Keratinocyte (primary cell): ENCODE results near the gene TRIM66. TPM values are rescaled to one million over a fixed set of nuclear protein-coding genes. Genes with fewer than 3 reads are reported as not detected.

Source experiments
- DNase-seq: peaks from one replicate; pipeline ENCODE4 v3.0.0-alpha.2; 2011; ENCODE audit warnings: low read depth, missing footprints, low spot score
- FAIRE-seq: peaks from 2 replicates; lab custom pipeline; 2011; peaks lifted over from hg19 to GRCh38; lab: Jason Lieb, UNC
- H2AFZ ChIP-seq: 2 replicates; pipeline ENCODE4 v1.6.0; 2012; ENCODE audit warnings: low read length, control low read depth, inconsistent platforms; ENCODE audit not compliant: control insufficient read depth
- H3K27ac ChIP-seq: 2 replicates; pipeline ENCODE4 v1.5.1; 2011; ENCODE audit warnings: low read length; ENCODE audit not compliant: control insufficient read depth, insufficient read depth
- H3K27me3 ChIP-seq: 3 replicates; pipeline ENCODE4 v1.6.0; 2011; ENCODE audit warnings: low read length; ENCODE audit not compliant: control insufficient read depth, insufficient read depth; ENCODE audit errors: extremely low read depth
- H3K36me3 ChIP-seq, 2 experiments: 2 replicates in 1 of 2; 3 replicates in 1 of 2; pipeline ENCODE4 v1.5.1; 2011; ENCODE audit warnings: low read length in 2 of 2, mild to moderate bottlenecking in 1 of 2; ENCODE audit not compliant: control insufficient read depth in 2 of 2, insufficient read depth in 2 of 2; ENCODE audit errors: extremely low read depth in 1 of 2
- H3K4me1 ChIP-seq: 3 replicates; pipeline ENCODE4 v1.5.1; 2011; ENCODE audit warnings: low read length; ENCODE audit not compliant: control insufficient read depth, insufficient read depth; ENCODE audit errors: extremely low read depth
- H3K4me2 ChIP-seq: 3 replicates; pipeline ENCODE4 v1.6.0; 2011; ENCODE audit warnings: low read depth, low read length; ENCODE audit not compliant: control insufficient read depth, insufficient read depth; ENCODE audit errors: extremely low read depth
- H3K4me3 ChIP-seq, 3 experiments: fragments of 200-600 bp in 1 of 3; sonication (generic) in 1 of 3; 2 replicates in 2 of 3; 3 replicates in 1 of 3; pipeline ENCODE4 v1.5.1; 2011 to 2016; ENCODE audit warnings: low read length in 3 of 3, mild to moderate bottlenecking in 3 of 3, control low read depth in 2 of 3, inconsistent platforms in 1 of 3, low read depth in 1 of 3, mixed read lengths in 1 of 3, mixed run types in 1 of 3, moderate library complexity in 1 of 3; ENCODE audit not compliant: control insufficient read depth in 2 of 3, insufficient read depth in 2 of 3; ENCODE audit errors: extremely low read depth in 1 of 3
- H3K79me2 ChIP-seq: 2 replicates; pipeline ENCODE4 v1.6.0; 2012; ENCODE audit warnings: low read length; ENCODE audit not compliant: control insufficient read depth, insufficient read depth
- H3K9ac ChIP-seq: 3 replicates; pipeline ENCODE4 v1.6.0; 2011; ENCODE audit warnings: low read length; ENCODE audit not compliant: control insufficient read depth, insufficient read depth; ENCODE audit errors: extremely low read depth
- H3K9me1 ChIP-seq: 3 replicates; pipeline ENCODE4 v1.6.0; 2011; ENCODE audit warnings: low read length; ENCODE audit not compliant: control insufficient read depth, insufficient read depth; ENCODE audit errors: extremely low read depth
- H3K9me3 ChIP-seq: 2 replicates; pipeline ENCODE4 v1.5.1; 2012; ENCODE audit warnings: low read depth, low read length; ENCODE audit not compliant: control insufficient read depth
- H4K20me1 ChIP-seq: 3 replicates; pipeline ENCODE4 v1.6.0; 2011; ENCODE audit warnings: low read length; ENCODE audit not compliant: control insufficient read depth, insufficient read depth; ENCODE audit errors: extremely low read depth
- EZH2 ChIP-seq: IDR thresholded peaks from one replicate; pipeline ENCODE4 v1.6.1; 2012; ENCODE audit warnings: inconsistent platforms, mild to moderate bottlenecking, low read length, moderate library complexity
- dilution Hi-C: fragments of 300-500 bp; cut with MboI; formaldehyde crosslinking; loops from one replicate; pipeline ENCODE4 v1.7.0; 2020; ENCODE audit warnings: low sequenced_read_pairs; ENCODE audit not compliant: extremely low pct_ligation_motif_present
- polyA minus RNA-seq, 3 experiments: library from RNA; depleted of rRNA, polyadenylated mRNA; stranded (reverse); fragments of >200 nt; gene quantifications; 1 replicate in 1 of 3; 2 replicates in 1 of 3; 3 replicates in 1 of 3; pipeline ENCODE4 v1.2.3, GENCODE V29; 2011
- polyA plus RNA-seq, 5 experiments: library from polyadenylated mRNA; depleted of rRNA in 3 of 5; stranded (reverse) in 3 of 5; stranded (forward) in 1 of 5; unstranded in 1 of 5; fragments of >200 nt; gene quantifications; 1 replicate in 1 of 5; 2 replicates in 3 of 5; 3 replicates in 1 of 5; pipeline versions ENCODE4 v1.2.1 to v1.2.3, GENCODE V29; 2011 to 2012; ENCODE audit warnings: missing spikeins in 2 of 5, low read depth in 1 of 5, low replicate concordance in 1 of 5
- TF ChIP-seq, protein P1 (sequence below), 3 experiments: IDR thresholded peaks in 1 of 3; conservative IDR thresholded peaks in 1 of 3; optimal IDR thresholded peaks in 1 of 3; 2 replicates in 2 of 3; 3 replicates in 1 of 3; pipeline versions ENCODE3 to v1.5.1; 2011; ENCODE audit warnings: low read length in 3 of 3, mild to moderate bottlenecking in 3 of 3, moderate library complexity in 2 of 3, control low read depth in 1 of 3, inconsistent platforms in 1 of 3; ENCODE audit not compliant: insufficient read depth in 2 of 3; ENCODE audit errors: extremely low read depth in 1 of 3

Gene TRIM66
- polyA plus RNA-seq, result 3.4 to 5.4 TPM (median 5.1 TPM) in 3 replicates
- 9.0 TPM for polyA plus RNA-seq (2011; ENCODE audit: low read depth)
- polyA plus RNA-seq (2011; cell fraction: cytosol; rRNA removed), result 1.2 and 2.6 TPM in 2 replicates
- 23.5 and 30.4 TPM in 2 replicates for polyA plus RNA-seq (2011; cell fraction: nucleus; rRNA removed)
- polyA plus RNA-seq (2012; ENCODE audit: low replicate concordance), result 2.4 and 4.1 TPM in 2 replicates
- 5.9 to 16.1 TPM (median 8.5 TPM) in 3 replicates for polyA minus RNA-seq
- 2.5 TPM for polyA minus RNA-seq (2011; cell fraction: cytosol; rRNA and poly(A)+ RNA removed)
- 15.6 and 30.3 TPM in 2 replicates for polyA minus RNA-seq (2011; cell fraction: nucleus; rRNA and poly(A)+ RNA removed)

DNA sequence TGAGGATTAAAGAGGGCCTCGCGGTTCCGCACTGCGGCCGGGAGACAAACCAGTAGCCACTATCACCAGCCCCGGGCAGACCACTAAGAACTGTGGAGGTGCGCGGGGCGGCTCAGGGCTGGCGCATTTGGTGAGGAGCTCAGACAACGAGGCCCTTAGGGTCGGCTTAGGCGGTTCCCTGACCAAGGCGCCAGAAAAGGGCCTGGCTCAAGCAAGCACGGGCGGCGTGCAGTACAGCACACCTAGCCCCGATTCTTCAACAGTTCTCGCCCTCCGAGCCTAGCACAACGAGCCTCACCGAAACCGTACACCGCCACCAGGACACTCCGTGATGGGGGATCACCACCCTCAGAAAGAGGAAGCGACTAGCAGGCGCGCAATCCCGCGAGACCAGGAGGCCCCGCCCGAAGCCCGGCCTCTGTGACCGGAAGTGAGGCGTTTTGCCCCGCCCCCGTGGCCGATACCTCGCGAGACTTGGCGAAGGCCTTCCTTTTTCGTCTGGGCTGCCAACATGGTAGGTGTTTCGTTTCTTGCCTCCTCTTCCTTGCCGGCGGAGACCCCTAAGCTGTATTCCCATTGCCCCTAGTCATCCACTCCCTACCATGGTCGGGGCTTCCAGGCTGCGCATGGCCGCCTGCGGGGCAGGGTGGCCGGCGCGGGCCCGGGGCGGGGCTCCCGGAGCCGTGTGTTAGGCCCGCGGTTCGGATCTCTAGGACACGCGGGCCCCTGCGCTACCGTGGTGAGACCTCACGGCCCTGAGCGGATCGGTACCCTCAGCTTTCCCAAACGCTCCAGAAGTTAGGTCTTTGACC lies at the start of gene TRIM66, which contains the start of gene RPL27A:
TRIM66 (minus strand) TSS at position 363 of the 812 bp plus-strand sequence. CDS start 10,391 bp downstream, outside the sequence.
RPL27A (plus strand) TSS at position 490 of the 812 bp plus-strand sequence; CDS start at position 512, 22 bp downstream.
- no peaks in the 10 kb centered on the region for H3K9me3 ChIP-seq
- no peaks in the 10 kb centered on the region for H3K9me1 ChIP-seq
- peak; percentile 85 for DNase-seq
- peak within 1 kb of the TSS; percentile 95 for H3K4me2 ChIP-seq
- peak within 1 kb of the TSS; percentile 73 to 98 (median 76) for H3K4me3 ChIP-seq
- FAIRE-seq, result no peak
- peak within 1 kb of the TSS; percentile 98 for H3K9ac ChIP-seq
- peaks cover 28 to 36% of the 10 kb centered on the region in 2 experiments for H3K36me3 ChIP-seq
- TF ChIP-seq, protein P1, sequence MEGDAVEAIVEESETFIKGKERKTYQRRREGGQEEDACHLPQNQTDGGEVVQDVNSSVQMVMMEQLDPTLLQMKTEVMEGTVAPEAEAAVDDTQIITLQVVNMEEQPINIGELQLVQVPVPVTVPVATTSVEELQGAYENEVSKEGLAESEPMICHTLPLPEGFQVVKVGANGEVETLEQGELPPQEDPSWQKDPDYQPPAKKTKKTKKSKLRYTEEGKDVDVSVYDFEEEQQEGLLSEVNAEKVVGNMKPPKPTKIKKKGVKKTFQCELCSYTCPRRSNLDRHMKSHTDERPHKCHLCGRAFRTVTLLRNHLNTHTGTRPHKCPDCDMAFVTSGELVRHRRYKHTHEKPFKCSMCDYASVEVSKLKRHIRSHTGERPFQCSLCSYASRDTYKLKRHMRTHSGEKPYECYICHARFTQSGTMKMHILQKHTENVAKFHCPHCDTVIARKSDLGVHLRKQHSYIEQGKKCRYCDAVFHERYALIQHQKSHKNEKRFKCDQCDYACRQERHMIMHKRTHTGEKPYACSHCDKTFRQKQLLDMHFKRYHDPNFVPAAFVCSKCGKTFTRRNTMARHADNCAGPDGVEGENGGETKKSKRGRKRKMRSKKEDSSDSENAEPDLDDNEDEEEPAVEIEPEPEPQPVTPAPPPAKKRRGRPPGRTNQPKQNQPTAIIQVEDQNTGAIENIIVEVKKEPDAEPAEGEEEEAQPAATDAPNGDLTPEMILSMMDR (optimal IDR thresholded peaks at IDR 0.05 in 1 of 3, IDR thresholded peaks at IDR 0.05 in 1 of 3, conservative IDR thresholded peaks at IDR 0.05 in 1 of 3; ENCODE audit: extremely low read depth in 1 of 3, insufficient read depth in 2 of 3, low read length in 3 of 3), result no peak
- no peak for TF ChIP-seq EZH2
- H3K79me2 ChIP-seq, result peaks cover 44% of the 10 kb centered on the region
- peaks cover 34% of the 10 kb centered on the region for H3K4me1 ChIP-seq
- peaks cover 13% of the 10 kb centered on the region for H4K20me1 ChIP-seq
- no peaks in the 10 kb centered on the region for H3K27me3 ChIP-seq
- peak within 1 kb of the TSS; percentile 50 for H2AFZ ChIP-seq
- dilution Hi-C loops, result no loop called here
- peak within 1 kb of the TSS; percentile 91 for H3K27ac ChIP-seq

DNA sequence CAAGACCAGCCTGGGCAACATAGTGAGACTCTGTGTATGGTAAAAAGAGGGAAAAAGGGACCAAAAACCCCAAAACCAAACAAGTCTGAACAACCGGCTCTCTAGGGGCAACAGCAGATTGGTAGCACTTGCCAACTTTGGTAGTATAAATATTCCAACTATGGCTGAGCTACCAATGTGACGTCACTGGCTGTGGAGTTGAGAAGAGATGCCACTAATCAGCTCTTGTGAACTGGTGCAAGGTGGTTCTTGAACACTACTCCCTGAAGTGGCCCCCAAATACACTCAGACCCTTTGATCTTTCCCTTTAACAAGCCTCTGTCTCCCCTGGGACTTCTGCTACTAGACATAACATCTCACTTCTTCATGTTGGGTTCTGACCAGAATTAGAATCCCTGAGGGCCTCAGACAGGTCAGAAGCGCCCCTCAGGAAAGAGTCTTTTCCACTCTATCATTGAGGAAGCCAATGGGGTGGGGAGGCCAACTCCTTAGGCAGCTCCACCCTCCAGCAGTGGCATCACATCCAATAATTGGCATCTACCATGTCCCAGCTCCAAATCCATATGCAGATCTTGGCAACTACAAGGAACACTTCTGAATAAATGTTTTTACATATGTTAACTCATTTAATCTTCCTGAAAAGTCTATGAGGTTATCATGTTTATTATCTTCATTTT lies 49.3 kb upstream of the TRIM66 start:
- no peak overlapping the region for H3K9ac ChIP-seq
- DNase-seq, result no peak
- H3K27ac ChIP-seq, result no peak overlapping the region
- no peak for TF ChIP-seq EZH2
- peaks cover 7 to 8% of the 10 kb centered on the region in 2 experiments for H3K36me3 ChIP-seq
- H3K27me3 ChIP-seq, result no peaks in the 10 kb centered on the region
- peaks cover 17% of the 10 kb centered on the region for H3K4me1 ChIP-seq
- dilution Hi-C loops, result no loop called here
- H3K9me3 ChIP-seq, result no peaks in the 10 kb centered on the region
- no peak overlapping the region for H3K4me2 ChIP-seq
- no peak overlapping the region for H2AFZ ChIP-seq
- peaks cover 6% of the 10 kb centered on the region for H3K9me1 ChIP-seq
- peaks cover 24% of the 10 kb centered on the region for H3K79me2 ChIP-seq
- no peak for FAIRE-seq
- H3K4me3 ChIP-seq, result no peak overlapping the region
- H4K20me1 ChIP-seq, result no peaks in the 10 kb centered on the region
